Erythroblast (primary cell): Measurements from ENCODE around the gene STX11.

Experiments
- GATA1 ChIP-seq: IDR thresholded peaks from 2 replicates; pipeline ENCODE4 v1.6.1; 2011; ENCODE audit warnings: low read depth, mild to moderate bottlenecking, control low read depth, low read length, moderate library complexity
- POLR2A ChIP-seq: IDR thresholded peaks from 2 replicates; pipeline ENCODE4 v1.6.1; 2011; ENCODE audit warnings: mild to moderate bottlenecking, low read length

DNA sequence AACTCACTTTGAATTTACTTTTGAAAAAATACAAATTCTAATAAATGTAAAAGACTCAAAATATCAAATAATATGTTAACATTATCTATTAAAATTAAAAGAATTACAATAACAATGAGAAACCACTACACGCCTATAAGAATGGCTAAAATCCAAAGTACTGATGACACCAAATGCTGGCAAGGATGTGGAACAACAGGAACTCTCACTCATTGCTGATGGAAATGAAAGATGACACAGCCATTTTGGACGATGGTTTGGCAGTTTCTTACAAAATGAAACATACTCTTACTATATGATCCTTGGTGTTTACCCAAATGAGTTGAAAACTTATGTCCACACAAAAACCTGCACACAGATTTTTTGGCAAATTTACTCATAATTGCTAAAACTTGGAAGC is 15.6 kb upstream of the STX11 start:
- TF ChIP-seq POLR2A (no peak), GATA1 (no peak)
